ENCODE results near the gene RCBTB1.

The RCBTB1 gene

DNA sequence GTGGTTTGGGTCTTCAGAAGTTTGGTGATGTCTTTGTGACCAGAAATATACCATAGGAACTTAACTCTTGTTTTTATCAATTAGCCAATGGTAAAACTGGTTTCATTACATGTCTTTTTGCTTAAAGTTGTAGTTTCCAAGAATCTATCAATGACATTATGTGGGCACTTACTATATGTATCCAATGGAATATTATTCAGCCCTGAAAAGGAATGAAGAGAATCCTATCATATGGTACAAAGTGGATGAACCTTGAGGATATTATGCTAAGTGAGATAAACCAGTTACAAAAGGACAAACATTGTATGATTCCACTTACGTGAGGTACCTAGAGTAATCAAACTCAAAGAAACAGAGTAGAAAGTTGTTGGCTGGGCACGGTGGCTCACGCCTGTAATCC is 26.4 kb downstream of the RCBTB1 start:
- no peak for DNase-seq (ENCODE audit: low read depth in 2 of 2)

DNA sequence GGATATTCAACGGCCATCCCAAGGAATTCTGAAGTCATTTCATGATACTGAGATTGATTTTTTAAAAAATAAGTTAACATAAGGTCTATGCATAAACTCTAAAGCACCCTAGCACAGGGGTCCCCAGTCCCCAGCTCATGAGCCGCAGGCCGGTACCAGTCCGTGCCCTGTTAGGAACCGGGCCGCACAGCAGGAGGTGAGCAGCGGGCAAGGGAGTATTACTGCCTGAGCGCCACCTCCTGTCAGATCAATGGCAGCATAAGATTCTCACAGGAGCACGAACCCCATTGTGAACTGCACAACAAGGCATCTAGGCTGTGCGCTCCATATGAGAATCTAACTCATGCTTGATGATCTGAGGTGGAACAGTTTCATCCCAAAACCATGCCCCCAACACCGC is 31.0 kb downstream of the RCBTB1 start:
- DNase-seq (ENCODE audit: low read depth in 2 of 2) = no peak

DNA sequence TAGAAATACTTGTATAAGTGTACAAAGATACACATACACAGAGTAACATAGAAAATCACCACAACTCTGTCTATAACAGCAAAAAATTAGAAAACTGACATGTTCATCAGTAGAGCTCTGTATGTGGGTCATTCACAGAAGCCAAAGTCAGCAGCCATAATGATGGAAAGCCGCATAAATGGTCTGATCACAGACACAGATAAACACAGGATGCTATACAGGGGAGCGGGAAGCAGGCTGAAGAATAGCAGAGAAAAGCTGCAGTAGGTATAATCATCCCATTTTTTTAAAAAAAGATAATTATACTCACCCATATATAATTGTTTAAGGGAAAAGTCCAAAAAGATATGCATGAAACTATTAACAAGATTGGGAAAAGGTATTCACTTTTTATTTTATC is 31.5 kb downstream of the RCBTB1 start:
- DNase-seq (ENCODE audit: low read depth in 2 of 2) = no peak

DNA sequence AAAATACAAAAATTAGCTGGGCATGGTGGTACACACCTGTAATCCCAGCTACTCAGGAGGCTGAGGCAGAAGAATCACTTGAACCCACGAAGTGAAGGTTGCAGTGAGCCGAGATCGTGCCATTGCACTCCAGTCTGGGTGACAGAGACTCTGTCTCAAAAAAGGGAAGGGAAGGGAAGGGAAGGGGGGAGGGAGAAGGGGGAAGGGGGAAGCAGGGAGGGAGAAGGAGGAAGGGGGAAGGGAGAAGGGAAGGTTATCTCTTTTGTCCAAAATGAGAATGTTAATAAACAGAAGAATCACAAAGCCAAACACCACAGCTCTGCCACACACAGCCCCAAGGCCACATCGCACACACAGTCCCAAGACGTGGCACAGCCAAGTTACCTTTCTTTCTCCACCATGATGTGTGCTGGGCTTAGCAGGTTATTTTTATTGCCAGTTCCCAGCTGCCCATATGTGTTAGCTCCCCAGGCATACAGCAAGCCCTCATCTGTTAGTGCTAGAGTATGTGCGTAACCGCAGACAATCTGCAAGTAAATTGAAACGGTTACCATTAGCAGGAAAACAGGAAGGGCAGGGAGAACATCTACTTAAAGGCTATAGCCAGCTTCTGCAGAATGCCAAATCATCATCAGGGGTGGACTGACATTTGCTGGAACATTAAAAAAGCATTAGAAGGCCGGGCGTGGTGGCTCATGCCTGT is 34.3 kb downstream of the RCBTB1 start:
- DNase-seq (ENCODE audit: low read depth in 2 of 2) = no peak

DNA sequence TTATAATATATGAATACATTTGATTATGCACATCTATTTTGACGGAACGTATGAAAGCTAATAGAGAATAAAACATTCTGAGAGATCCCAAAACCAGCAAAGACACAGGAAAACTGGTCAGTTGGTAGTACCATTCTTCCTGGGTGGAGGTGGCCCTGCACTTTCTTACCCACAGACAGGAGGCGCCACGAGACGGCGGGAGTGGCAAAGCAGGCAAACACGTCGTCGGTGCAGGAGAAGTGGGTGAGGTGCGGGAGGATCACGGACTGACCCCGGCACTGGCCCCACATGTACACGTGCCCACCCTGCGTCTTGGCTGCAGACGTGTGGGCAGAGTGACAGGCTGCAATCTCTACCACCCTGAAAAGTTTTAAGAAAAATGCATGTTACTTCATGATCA is 36.1 kb downstream of the RCBTB1 start:
- no peak for DNase-seq (ENCODE audit: low read depth in 2 of 2)

DNA sequence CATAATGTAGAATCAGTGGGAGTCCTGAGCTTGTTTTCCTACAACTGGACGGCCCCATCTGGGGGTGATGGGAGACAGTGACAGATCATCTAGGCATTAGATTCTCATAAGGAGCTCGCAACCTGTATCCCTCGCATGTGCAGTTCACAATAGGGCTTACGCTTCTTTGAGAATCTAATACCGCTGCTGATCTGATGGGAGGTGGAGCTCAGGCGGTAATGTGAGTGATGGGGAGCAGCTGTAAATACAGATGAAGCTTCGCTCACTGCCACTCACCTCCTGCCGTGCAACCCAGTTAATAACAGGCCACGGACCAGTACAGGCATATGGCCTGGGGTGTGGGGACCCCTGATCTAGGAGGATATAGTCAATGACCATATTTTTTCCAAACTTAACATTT is 38.8 kb downstream of the RCBTB1 start:
- DNase-seq (ENCODE audit: low read depth in 2 of 2) = no peak

DNA sequence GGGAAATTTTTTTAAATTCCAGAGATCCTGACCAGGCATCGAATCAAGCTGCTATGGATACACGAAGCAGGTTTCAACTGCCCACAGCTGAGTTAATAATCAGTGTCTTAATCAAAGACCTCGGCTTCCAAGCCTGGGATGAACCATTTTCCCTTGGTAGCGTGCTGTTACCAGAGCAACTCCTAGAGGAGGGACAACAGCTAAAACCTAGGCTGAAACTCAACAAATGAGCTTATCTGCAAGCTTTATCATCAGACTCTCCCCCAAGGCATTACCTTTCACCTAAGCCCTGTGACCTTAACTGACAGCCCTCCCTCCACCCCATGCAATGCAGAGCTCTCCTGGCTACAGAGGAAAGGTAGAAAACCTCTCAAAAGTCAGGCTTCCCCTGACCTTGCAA is 39.7 kb downstream of the RCBTB1 start:
- no peak for DNase-seq (ENCODE audit: low read depth in 2 of 2)

DNA sequence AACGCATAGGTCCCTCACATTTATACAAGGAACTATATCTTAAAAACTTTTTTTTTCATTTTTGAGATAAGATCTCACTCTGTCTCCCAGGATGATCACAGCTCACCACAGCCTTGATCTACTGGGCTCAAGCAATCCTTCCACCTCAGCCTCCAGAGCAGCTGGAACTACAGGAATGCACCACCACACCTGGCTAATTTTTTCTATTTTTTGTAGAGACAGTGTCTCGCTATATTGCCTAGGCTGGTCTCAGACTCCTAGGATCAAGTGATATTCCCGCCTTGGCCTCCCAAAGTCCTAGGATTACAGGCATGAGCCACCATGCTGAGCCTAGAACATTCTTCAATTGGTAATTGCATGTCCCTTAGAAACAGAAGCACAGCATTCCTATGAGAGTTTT is 41.7 kb downstream of the RCBTB1 start:
- no peak for DNase-seq (ENCODE audit: low read depth in 2 of 2)

DNA sequence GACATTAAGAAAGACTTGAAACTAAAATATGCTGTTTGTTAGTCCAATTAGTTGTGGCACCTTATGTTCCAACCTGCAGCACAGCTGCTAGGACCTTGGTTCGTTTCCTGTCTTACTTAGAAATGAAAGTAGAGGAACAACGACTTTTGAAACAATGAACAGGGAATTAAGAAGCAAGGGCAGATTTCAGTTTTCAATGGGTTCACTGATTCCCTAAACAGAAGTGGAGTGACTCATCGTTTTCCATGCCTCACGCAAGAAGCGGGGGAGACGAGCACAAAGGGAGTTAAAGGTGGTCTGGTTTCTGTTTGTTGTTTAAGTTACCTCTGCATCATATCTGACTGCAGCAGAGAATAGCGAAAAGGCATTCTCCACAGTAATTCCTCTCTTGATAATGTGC is 44.8 kb downstream of the RCBTB1 start:
- DNase-seq (ENCODE audit: low read depth in 2 of 2) = no peak

DNA sequence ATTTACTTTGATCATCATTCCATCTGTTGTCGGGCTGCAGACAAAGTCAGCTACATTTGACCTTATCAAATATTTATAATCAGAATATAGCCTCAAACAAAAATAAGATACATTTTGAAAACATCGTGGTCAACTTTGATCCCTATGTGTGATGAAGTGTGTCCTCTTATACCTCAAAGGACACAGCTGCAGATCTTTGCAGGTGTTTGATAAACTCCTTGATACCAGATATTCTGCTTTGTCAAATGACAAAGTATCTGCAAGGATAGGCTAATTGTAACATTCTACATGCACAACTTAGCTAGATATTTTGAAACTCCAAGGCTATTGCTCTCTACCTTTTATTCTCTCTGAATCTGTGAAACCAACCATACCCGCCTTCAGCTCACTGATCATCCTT is 45.6 kb downstream of the RCBTB1 start:
- DNase-seq (ENCODE audit: low read depth in 2 of 2) = no peak

DNA sequence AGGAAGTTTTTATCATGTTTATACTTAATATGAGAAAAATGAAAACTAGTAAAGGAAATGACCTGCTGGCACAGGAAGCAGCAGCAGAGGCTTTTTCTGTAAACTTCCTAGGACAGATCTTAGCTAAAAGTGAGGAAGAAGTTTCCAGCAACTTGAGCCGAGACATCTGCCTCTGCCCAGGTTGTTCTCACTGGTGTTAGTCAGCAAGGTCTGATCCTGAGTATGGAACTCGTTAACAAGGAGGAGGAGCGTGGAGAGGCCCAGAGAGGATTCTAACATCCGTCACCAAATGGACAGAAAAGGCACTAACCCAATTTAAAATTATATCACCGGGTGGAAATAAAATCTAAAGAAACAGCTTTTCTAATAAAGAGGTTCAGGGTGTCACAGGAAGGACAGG is 46.0 kb downstream of the RCBTB1 start:
- no peak for DNase-seq (ENCODE audit: low read depth in 2 of 2)

DNA sequence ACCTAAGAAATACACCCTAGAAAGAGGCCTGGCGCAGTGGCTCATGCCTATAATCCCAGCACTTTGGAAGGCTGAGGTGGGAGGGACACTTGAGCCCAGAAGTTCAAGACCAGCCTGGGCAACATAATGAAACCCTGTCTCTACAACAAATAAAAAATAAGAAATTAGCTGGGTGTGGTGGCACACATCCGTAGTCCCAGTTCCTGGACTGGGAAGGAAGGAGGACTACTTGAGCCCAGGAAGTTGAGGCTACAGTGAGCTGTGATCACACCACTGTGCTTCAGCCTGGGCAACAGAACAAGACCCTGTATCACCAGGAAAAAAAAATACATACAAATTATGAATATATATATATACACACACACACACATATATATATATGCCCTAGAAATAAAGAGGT is 47.0 kb downstream of the RCBTB1 start:
- no peak for DNase-seq (ENCODE audit: low read depth in 2 of 2)

DNA sequence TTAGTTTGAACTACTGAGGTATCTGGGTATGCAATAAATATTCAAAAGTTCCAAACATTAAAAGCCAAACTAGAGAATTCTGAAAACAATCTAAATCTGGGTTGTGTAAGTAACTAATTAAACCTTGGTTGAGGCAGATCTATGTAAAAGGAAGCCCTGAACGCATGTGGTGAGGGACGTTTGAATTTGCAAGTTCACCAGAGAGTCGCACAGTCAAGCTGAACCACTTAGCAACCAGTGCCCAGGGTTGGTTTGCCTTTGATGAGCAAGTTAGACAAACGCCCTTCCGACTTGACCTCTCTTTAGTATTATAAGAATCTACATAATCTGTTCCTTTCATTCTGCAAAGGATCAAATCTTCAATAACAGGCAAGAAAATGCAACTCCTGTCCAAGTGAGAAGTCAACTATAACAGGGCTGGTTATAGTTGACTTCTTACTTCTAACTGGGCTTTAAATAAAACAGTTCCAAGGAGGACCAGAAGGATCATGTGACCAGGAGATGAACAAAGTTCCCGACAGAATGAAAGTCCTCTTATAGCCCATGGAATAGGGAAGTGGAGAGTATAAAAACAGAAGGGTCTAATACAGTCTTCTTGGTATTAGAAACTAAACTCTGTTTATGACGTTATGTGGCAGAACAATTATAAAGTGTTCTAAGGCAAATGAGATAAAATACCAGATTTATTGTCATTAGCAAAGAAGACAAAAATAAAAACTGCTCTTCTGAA is 49.0 kb downstream of the RCBTB1 start:
- DNase-seq (ENCODE audit: low read depth in 2 of 2) = no peak

DNA sequence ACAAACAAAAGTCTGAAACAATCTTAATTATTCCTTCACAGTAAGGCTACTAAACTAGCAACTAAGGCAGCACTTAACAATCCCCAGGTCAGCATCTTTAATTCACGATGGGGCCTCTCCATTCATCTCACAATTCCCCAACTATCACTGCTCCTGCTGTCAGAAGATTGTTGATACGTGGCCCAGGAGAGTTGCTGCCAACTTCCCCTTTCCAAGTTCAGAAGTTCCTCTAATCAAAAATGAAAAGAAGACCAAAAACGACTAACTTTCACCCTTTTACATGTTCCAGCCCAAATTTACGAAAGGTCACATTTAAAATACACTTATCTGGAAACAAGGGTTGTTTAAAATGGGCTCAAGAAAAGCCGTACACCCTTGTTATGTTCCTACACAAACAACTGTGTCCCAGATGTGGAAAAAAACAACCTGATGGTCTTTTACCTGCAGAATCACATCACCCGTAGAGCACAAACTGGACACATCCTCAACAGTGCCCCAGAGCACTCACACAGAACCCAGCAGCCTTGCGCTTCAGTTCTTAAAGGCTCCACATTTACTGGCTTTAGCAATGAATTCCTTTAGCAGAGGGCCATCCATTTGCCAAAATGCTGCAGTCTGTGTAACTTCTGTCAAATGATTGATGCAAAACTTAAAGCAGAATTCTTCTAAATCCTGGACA is 51.6 kb downstream of the RCBTB1 start:
- DNase-seq (ENCODE audit: low read depth in 2 of 2) = no peak

DNA sequence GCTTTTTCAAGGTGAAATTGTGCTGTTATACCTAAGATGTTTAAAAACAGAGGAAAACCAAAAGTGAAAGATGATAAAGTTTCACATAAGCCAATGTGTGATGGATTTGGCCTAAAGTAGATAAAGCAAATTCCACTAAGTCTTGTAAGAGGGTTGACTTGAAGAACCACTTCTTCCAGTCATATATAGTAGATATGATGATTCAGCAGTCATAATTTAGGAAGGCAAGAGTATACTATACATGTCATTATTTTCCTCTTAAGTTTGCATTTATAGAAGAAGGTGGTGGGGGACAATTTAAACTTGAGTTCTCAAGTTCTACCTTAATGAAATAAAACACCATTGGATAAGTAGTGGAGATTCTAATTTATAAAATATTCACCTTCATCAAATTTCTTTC is 52.3 kb downstream of the RCBTB1 start:
- DNase-seq (ENCODE audit: low read depth in 2 of 2) = no peak

DNA sequence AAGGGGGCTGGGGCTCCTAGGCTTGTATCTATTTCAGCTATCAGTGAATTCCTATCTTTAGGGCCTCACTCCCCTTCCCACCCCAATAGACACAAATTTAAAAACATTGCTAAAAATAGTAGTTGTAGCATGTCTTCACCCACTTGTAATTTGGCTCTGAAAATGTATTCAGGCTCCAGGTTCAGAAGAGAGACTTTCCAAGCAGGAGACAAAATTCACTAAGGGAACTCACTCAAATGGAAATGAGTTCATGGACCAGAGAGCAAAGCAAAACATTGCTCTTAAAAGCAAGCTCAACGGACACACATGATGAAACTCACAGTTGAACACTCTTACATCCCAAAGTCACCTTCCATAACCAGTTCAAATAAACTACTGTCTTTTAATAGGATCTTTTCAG is 52.8 kb downstream of the RCBTB1 start:
- no peak for DNase-seq (ENCODE audit: low read depth in 2 of 2)

DNA sequence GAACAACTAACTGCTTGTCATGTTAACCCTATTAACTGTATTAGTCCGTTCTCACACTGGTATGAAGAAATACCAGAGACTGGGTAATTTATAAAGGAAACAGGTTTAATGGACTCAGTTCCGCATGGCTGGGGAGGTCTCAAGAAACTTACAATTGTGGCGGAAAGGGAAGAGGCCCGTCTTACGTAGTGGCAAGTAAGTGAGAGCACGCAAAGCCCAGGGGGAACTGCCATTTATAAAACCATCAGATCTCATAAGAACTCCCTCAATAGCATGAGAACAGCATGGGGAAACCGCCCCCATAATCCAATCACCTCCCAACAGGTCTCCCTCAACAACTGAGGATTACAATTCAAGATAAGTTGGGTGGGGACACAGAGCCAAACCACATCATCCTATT is 54.9 kb downstream of the RCBTB1 start:
- no peak for DNase-seq (ENCODE audit: low read depth in 2 of 2)

DNA sequence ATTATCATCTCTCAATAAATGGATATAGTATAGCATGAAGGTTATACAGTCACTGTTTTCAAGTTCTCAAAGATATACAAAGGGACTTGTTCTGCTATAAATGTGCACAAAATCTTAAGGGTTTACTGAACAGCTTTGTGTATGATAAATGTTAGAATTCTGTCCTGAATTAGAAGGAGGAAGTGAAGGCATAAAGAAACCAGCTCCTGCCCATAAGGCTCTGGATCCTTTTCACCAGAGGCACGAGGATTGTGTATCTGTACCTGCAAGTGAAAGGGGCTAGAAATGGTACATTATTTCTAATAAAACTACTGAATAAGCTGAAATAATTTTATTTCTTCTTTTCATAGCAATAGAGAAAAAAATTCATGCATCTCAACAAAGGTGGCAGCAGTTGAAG is 57.2 kb downstream of the RCBTB1 start:
- no peak for DNase-seq (ENCODE audit: low read depth in 2 of 2)

DNA sequence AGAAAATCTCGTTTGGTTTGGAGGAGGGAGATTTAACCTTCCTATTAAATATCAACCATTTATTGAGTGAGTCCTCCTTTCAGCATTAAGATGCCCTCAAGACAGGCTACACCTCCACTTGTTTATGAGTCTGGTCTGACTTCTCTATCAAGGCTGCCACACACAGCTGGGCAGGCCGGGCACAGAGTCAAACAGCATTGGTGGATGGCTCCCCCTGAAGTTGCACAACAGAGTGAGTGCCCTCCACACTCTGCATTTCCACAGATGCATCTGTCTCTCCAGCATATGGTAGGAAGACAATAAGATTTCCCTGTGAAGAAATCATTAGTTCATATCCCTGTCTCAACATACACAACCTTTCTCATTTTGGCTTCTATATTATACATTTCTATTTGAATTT is 58.2 kb downstream of the RCBTB1 start:
- no peak for DNase-seq (ENCODE audit: low read depth in 2 of 2)

DNA sequence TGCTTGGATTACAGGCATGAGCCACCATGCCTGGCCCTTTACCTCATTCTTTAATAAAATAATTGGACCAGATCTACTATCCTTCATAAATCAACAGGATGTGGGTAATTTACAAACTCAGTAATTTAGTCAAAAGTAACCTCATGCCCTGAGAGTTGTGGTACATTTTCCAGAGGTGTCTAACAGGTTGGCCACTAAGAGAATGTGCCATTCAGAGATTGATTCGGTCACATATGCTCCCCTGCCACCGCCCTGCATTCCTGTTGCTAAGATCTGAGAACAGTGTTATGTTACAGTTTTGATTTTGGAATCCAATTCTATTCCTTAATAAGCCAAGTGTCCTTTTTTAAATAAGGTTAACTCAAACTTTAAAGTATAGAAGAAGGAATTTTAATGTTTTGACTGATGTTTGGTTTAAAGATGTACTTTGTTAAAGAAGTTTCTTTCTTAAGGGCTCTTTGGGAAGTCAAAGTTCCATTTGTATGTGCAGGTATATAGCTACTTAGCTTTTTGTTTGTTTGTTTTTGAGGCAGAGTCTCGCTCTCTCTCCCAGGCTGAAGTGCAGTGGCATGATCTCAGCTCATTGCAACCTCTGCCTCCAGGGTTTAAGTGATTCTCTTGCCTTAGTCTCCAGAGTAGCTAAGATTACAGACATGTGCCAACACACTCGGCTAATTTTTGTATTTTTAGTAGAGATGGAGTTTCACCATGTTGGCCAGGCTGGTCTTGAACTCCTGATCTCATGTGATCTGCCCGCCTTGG is 60.4 kb downstream of the RCBTB1 start:
- no peak for DNase-seq (ENCODE audit: low read depth in 2 of 2)

DNA sequence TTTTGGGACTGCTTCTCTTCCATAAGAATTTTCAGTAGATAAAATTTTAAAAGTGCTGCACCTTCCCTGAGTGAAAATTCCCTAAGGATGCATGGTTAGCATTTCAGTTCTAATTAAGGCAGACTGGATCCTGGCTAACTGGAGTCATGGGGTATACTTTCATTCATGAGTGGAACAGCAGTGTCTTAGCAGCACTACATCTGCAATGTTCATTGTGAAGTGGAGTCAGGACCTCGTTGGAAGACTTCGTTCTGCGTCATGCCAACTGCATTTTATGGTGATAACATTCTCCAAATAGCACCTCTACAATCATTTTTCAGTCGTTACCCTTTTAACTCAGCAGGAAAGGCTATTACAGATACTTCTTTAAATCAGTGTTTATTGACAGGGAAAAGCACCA is 64.1 kb downstream of the RCBTB1 start:
- no peak for DNase-seq (ENCODE audit: low read depth in 2 of 2)

DNA sequence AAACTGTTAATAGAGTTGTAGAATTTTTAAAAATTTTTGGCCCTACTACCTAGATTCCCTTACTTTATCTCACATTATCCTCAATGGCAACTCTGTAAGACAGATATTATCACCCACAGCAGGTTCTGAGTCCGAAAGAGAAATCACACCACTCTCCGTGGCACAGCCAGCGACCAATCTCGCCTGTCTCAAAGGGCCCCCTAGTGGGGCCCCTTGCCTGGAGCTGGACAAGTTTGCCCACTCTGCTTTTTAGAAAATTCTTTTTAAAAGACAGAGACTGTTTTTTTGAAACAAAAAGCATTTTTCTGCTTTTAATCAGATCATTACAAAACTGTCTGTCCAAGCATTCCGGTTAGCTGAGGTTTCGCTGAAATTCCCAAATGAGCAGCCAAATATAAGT is 67.9 kb downstream of the RCBTB1 start:
- DNase-seq (ENCODE audit: low read depth in 2 of 2) = no peak

Data from stimulated activated CD4-positive, alpha-beta T cell treated with anti-CD3 and anti-CD28 coated beads, Interleukin-12 subunit alpha, Interleukin-12 subunit beta, amount 100 ng/mL, for 24 hours (primary cell).